Mononuclear cell (primary cell): ENCODE results near the gene PCSK2. TPM values are rescaled to one million over a fixed set of nuclear protein-coding genes. Genes with fewer than 3 reads are reported as not detected.

Experiments
- H3K27me3 ChIP-seq: 2 replicates; pipeline ENCODE4 v1.6.0; 2011; ENCODE audit warnings: low read length, control low read depth; ENCODE audit not compliant: insufficient read depth
- H3K4me1 ChIP-seq: 2 replicates; pipeline ENCODE4 v1.5.1; 2011; ENCODE audit warnings: mild to moderate bottlenecking, low read length, control low read depth; ENCODE audit not compliant: insufficient read depth
- H3K4me3 ChIP-seq: 2 replicates; pipeline ENCODE4 v1.5.1; 2011; ENCODE audit warnings: mild to moderate bottlenecking, low read length, moderate library complexity
- H3K9me3 ChIP-seq: 2 replicates; pipeline ENCODE4 v1.5.1; 2011; ENCODE audit warnings: low read depth, mild to moderate bottlenecking, control low read depth, low read length
- total RNA-seq: library from RNA; depleted of rRNA; stranded (reverse); fragments of >200 nt; gene quantifications from one replicate; pipeline ENCODE4 v1.2.3, GENCODE V29; 2012

Gene PCSK2
- total RNA-seq, 1 donor = not detected

DNA sequence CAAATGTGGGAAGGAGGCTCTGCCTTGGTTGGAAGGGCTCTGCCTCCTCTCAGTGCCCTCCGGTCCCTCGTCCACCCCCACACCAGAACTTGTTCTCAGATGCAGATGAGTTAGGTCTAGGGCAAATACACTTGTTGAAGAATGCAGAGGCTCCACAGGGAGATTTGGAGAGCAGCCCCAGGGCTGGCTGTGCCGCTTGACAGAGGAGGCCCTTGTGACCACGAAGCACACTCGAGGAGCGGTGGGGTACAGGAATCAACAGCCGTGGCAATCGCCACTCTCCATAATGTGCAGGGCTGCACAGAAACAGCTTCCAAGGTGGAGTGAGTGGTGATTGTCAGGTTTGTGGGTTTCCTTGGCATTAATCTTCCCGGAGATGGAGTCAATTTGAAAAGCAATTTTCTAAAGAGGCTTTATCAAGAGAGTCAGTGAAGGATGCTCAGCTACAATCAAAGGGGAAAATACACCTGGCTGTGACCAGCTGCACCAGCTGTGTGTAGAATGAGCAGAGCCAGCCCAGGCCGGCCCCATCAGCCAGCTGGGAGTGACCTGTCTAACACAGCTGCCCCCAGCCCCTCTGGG, 244.9 kb downstream of the PCSK2 start:
- Histone ChIP-seq H3K27me3 (no peaks in the 10 kb centered on the region), H3K9me3 (no peaks in the 10 kb centered on the region), H3K4me1 (no peaks in the 10 kb centered on the region), H3K4me3 (no peak overlapping the region)

GRCh38 chr20:17473659-17474058, 246.8 kb downstream of the PCSK2 start:
- Histone ChIP-seq H3K9me3 (no peaks in the 10 kb centered on the region), H3K4me3 (no peak overlapping the region), H3K27me3 (no peaks in the 10 kb centered on the region), H3K4me1 (no peaks in the 10 kb centered on the region)

GRCh38 chr20:17479063-17479657, 252.3 kb downstream of the PCSK2 start:
- no peaks in the 10 kb centered on the region for H3K4me1 ChIP-seq
- no peaks in the 10 kb centered on the region for H3K9me3 ChIP-seq
- no peaks in the 10 kb centered on the region for H3K27me3 ChIP-seq
- no peak overlapping the region for H3K4me3 ChIP-seq

GRCh38 chr20:17480696-17481095, 253.9 kb downstream of the PCSK2 start:
- no peaks in the 10 kb centered on the region for H3K9me3 ChIP-seq
- peaks cover 5% of the 10 kb centered on the region for H3K27me3 ChIP-seq
- H3K4me3 ChIP-seq = no peak overlapping the region
- no peaks in the 10 kb centered on the region for H3K4me1 ChIP-seq

DNA sequence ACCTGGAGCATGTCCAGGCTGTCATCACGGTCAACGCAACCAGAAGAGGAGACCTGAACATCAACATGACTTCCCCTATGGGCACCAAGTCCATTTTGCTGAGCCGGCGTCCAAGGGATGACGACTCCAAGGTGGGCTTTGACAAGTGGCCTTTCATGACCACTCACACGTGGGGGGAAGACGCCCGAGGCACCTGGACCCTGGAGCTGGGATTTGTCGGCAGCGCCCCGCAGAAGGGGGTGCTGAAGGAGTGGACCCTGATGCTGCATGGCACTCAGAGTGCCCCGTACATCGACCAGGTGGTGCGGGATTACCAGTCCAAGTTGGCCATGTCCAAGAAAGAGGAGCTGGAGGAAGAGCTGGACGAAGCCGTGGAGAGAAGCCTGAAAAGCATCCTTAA, 254.8 kb downstream of the PCSK2 start:
- H3K4me1 ChIP-seq = no peaks in the 10 kb centered on the region
- H3K9me3 ChIP-seq = no peaks in the 10 kb centered on the region
- H3K4me3 ChIP-seq = no peak overlapping the region
- H3K27me3 ChIP-seq = peaks cover 5% of the 10 kb centered on the region

GRCh38 chr20:17482536-17482935, 255.7 kb downstream of the PCSK2 start:
- Histone ChIP-seq H3K27me3 (peaks cover 5% of the 10 kb centered on the region), H3K4me3 (no peak overlapping the region), H3K9me3 (no peaks in the 10 kb centered on the region), H3K4me1 (no peaks in the 10 kb centered on the region)

GRCh38 chr20:17485017-17485416, 258.2 kb downstream of the PCSK2 start:
- H3K9me3 ChIP-seq = no peaks in the 10 kb centered on the region
- H3K4me1 ChIP-seq = no peaks in the 10 kb centered on the region
- H3K4me3 ChIP-seq = no peak overlapping the region
- peaks cover 5% of the 10 kb centered on the region for H3K27me3 ChIP-seq

DNA sequence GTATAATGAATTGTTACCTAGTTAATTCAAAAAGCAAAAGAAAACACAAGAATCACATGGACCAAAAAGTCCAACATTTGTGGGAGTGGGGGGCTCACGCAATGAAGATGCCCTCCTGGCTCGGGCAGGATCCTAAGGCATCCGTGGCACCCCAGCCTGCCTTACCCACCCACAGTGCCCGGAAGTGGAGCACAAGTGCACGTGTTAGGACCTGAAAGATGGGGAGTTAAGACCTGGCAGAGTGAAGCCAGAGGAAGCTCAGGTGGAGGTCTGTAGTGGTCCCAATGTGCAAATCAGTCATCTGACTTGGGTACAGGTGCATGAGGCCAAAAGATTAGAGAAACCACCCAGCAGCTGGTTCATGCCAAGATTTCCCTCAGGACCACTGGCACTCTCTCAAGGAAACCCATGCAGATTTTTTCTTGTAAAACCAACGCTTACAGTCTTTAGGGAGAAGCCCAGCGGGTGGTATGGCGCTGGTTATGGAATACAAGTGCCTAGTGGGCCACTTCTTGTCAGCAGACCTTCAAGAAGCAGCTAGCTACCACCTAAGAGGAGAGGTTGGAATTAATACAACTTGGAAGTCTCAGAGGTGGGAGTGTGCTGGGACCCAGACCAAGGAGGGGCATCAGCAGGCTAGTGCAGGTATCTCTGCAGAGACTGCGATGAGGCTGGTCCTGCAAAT, 262.2 kb downstream of the PCSK2 start:
- Histone ChIP-seq H3K9me3 (no peaks in the 10 kb centered on the region), H3K4me3 (no peak overlapping the region), H3K27me3 (peaks cover 5% of the 10 kb centered on the region), H3K4me1 (no peaks in the 10 kb centered on the region)

DNA sequence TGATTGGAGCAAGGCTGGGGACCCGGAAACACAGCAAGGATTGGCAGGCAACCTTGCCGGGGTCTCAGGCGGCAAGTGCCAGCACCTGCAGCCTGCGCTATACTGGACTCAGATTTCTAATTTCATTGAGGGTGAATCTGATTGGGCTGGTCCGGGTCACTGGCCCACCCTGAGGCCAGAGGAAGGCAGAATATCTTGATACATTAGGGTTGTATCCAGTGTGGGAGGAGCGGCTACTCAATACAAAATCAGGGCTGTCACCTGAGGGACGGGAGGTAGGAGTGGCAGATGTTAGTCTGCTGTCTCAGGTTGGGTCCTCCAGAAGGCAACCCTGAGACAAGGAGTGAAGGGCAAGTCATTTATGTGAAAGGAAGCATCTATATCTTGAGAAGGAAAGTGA, 263.7 kb downstream of the PCSK2 start:
- Histone ChIP-seq H3K9me3 (no peaks in the 10 kb centered on the region), H3K4me3 (no peak overlapping the region), H3K4me1 (no peaks in the 10 kb centered on the region), H3K27me3 (no peaks in the 10 kb centered on the region)

DNA sequence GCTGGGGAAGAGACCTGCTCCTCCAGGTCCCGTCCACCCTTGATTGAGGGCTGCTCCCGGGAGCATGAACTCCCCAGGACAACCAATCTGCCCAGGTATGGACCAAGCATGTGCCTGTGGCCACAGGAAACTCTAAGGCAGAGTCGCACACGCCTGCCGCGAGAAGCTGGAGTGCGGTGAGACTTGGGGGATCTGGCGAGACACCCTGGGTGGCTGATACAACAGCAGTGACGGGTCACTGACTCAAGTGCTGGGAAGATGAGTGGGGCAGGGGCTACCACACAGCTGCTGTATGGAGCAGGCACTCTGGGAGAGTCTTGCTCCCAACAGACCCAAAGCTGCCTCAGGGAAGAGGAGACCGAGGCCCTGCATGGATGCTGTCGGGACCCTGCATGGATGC, 264.2 kb downstream of the PCSK2 start:
- Histone ChIP-seq H3K27me3 (no peaks in the 10 kb centered on the region), H3K4me1 (no peaks in the 10 kb centered on the region), H3K4me3 (no peak overlapping the region), H3K9me3 (no peaks in the 10 kb centered on the region)

- no peaks in the 10 kb centered on the region for H3K27me3 ChIP-seq
- no peaks in the 10 kb centered on the region for H3K4me1 ChIP-seq
- H3K4me3 ChIP-seq = no peak overlapping the region
- no peaks in the 10 kb centered on the region for H3K9me3 ChIP-seq
These were observed 264.6 kb downstream of the PCSK2 start for GRCh38 chr20:17491488-17491887.

DNA sequence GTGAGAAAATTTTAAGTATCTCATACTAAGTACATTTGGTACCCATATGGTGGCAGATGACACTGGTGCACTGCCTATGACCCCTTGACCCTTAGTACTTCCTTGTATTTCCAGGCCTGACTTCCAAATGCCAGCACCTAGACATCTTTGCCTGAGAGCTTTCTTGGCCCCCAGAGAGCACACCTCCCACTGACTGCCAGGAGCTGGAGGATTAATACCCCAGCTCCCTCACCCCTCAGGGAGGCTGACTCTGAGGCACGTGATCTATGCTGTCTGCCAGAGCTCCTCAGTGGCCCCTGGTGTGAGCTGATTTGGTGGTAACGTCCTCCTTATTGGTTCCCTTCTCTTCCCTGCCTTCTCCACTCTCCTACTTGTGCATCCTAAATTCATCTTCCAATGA, 266.3 kb downstream of the PCSK2 start:
- no peaks in the 10 kb centered on the region for H3K4me1 ChIP-seq
- H3K9me3 ChIP-seq = no peaks in the 10 kb centered on the region
- H3K27me3 ChIP-seq = no peaks in the 10 kb centered on the region
- H3K4me3 ChIP-seq = no peak overlapping the region

DNA sequence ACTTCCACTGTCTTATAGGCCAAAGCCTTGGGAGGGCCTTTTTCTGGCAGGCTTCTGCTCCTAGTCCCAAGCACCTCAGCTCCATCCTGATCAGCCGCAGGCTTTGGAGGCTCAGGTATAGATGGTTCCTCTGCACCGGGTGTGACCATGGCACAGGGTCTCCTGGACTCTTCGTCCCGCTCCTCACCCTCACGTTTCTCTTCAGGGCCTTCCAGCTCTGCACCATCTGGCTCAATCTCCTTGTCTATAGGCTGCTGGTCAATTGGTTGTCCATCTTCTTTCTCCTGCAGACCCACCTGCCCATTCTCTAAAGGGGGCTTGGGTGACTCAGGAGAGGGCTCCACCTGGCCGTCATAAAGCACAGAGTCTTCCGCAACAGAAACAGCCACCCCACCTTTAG, 267.4 kb downstream of the PCSK2 start:
- Histone ChIP-seq H3K27me3 (no peaks in the 10 kb centered on the region), H3K4me1 (no peaks in the 10 kb centered on the region), H3K9me3 (no peaks in the 10 kb centered on the region), H3K4me3 (no peak overlapping the region)

DNA sequence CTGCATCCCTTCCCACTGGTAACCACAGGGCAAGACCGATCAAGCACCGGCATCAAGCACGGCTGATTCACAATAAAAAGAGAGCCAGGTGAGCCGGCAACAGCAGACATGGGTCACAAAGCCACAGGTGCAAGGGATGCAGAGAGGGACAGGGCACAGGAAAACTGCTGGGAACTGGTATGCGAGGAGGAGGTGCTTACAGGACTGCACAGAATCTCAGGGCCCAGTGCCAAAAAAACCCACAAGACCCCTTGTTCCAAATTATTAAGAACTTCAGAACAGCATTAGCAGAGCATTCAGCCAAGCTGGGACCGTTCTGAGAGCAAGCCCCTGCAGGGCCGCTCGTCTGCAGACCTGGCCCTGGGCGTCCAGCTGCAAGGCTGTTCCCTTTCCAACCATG, 269.0 kb downstream of the PCSK2 start:
- Histone ChIP-seq H3K27me3 (no peaks in the 10 kb centered on the region), H3K4me1 (no peaks in the 10 kb centered on the region), H3K9me3 (no peaks in the 10 kb centered on the region), H3K4me3 (no peak overlapping the region)

DNA sequence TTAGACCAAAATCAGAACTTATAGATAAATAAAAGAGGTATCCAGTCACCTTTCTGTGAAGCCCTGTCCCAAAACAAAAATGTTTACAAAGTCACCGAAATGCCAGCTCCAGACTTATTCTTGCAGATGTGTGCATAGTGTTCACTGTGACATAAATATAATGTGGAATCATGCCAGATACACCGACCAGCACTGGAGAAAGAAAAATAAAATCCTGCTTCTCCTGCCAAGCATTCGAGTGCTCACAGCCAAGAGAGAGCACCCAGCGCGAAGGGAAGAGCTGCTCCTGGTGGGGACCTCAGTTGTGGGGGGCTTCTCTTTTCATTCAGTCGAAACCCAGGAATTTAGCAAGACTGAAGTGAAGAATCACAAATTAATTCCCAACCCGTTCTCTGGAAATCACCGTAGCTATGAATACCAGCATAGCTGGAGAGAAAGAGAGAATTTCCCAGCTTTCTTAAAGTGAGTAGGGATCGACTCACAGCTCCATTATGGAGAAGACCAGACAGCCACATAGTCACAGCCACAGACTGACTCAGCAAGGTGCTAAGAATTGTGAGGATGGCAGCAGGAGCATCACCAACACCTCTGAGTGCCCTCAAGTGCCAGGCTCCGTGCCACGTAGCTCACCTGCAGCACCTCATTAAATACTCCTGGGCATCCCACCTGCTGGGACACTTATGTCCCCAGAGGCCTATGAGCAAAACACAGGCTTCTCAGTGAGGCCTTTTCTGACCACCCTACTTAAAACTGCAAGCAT, 271.2 kb downstream of the PCSK2 start:
- no peaks in the 10 kb centered on the region for H3K9me3 ChIP-seq
- no peaks in the 10 kb centered on the region for H3K27me3 ChIP-seq
- H3K4me3 ChIP-seq = no peak overlapping the region
- H3K4me1 ChIP-seq = no peaks in the 10 kb centered on the region
